GM23338 (cell line): ENCODE results near the gene PMVK.

ENCODE experiments used
- CTCF ChIP-seq, 2 experiments: fragments of 200-600 bp in 1 of 2; sonication (generic) in 1 of 2; conservative IDR thresholded peaks; 2 replicates each; pipeline versions ENCODE4 v1.5.1 to v1.6.1; 2016 to 2017; ENCODE audit warnings: antibody characterized with exemption in 2 of 2, low read depth in 2 of 2, mild to moderate bottlenecking in 2 of 2, moderate library complexity in 1 of 2
- EZH2 ChIP-seq: fragments of 200-600 bp; sonication (generic); IDR thresholded peaks from one replicate; pipeline ENCODE4 v1.8.0; 2017; ENCODE audit warnings: antibody characterized with exemption, mild to moderate bottlenecking, low read depth; ENCODE audit not compliant: unreplicated experiment

- no peak for TF ChIP-seq EZH2
- no peak for TF ChIP-seq CTCF (conservative IDR thresholded peaks at IDR 0.05; ENCODE audit: low read depth in 2 of 2)
Observed at GRCh38 chr1:154886281-154887015, 50.1 kb downstream of the PMVK start.
